Measurements from ENCODE around the gene SMIM28.

SMIM28 gene

DNA sequence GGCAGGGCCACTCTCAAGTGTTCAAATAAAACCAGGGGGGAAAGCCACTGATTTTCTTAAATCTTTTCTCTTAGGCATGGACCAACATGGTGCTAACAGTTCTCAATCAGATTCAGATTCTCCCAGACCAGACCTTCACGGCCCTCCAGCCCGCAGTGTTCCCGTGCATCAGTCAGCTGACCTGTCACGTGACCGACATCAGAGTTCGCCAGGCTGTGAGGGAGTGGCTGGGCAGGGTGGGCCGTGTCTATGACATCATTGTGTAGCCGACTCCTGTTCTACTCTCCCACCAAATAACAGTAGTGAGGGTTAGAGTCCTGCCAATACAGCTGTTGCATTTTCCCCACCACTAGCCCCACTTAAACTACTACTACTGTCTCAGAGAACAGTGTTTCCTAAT lies 41.5 kb upstream of the SMIM28 start:
- no peak for DNase-seq (ENCODE audit: insufficient read length, low spot score)
- no peak for FAIRE-seq
- TF ChIP-seq, protein P1, sequence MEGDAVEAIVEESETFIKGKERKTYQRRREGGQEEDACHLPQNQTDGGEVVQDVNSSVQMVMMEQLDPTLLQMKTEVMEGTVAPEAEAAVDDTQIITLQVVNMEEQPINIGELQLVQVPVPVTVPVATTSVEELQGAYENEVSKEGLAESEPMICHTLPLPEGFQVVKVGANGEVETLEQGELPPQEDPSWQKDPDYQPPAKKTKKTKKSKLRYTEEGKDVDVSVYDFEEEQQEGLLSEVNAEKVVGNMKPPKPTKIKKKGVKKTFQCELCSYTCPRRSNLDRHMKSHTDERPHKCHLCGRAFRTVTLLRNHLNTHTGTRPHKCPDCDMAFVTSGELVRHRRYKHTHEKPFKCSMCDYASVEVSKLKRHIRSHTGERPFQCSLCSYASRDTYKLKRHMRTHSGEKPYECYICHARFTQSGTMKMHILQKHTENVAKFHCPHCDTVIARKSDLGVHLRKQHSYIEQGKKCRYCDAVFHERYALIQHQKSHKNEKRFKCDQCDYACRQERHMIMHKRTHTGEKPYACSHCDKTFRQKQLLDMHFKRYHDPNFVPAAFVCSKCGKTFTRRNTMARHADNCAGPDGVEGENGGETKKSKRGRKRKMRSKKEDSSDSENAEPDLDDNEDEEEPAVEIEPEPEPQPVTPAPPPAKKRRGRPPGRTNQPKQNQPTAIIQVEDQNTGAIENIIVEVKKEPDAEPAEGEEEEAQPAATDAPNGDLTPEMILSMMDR (IDR thresholded peaks at IDR 0.05; ENCODE audit: insufficient read depth, missing control alignments) = no peak

DNA sequence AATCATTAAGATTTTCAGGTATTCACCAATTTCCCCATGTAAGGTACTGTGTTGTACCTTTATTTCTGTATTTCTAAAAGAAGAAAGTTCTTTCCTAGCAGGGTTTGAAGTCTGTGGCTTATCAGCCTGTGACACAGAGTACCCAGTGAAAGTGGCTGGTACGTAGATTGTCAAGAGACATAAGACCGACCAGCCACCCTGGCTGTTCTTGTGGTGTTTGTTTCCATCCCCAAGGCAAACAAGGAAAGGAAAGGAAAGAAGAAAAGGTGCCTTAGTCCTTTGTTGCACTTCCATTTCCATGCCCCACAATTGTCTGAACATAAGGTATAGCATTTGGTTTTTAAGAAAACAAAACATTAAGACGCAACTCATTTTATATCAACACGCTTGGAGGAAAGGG lies 40.6 kb upstream of the SMIM28 start:
- FAIRE-seq (no peak), DNase-seq (ENCODE audit: insufficient read length, low spot score) (no peak)
- TF ChIP-seq, protein P1 (IDR thresholded peaks at IDR 0.05; ENCODE audit: insufficient read depth, missing control alignments) = no peak

DNA sequence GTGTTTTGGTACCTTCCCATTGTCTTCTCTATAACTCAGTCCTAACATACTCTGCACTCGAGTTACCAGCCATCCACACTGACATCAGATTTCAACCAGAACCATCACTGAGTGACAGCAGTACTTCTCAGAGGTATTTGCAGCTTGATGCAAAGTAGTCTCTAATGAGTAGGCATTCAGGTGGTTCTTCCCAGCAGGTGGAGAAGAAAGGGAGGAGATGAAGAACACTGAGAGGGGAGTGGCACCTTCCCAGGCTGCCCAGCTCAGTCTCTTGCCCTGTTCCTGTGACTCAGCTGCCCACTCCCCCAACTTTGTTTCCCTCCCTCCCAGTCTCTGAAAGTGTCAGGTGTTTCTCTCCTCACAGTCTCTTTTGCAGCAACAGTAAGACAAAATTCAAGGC lies 38.7 kb upstream of the SMIM28 start:
- FAIRE-seq (no peak), DNase-seq (ENCODE audit: insufficient read length, low spot score) (no peak)
- TF ChIP-seq, protein P1 (IDR thresholded peaks at IDR 0.05; ENCODE audit: insufficient read depth, missing control alignments) = no peak

DNA sequence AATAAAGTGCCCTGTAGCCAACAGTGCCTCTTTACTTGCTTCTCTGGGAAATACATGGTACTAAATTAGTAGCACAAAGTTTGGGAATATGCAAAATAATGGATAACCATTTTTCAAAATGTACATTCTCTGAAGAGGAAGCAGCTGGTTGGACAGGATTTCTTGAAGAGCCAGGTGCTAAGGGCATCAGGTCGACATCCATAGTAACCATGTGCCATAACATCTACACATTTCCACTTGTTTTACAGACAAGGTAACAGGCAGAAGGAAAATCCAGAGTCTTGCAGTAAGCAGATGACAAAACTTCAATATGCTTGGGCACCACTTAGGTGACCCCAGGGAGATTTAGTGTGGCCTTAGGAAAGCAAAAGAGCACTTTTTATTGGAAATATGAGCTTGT lies 36.5 kb upstream of the SMIM28 start:
- FAIRE-seq = no peak
- DNase-seq (ENCODE audit: insufficient read length, low spot score) = no peak
- TF ChIP-seq, protein P1 (IDR thresholded peaks at IDR 0.05; ENCODE audit: insufficient read depth, missing control alignments) = no peak

DNA sequence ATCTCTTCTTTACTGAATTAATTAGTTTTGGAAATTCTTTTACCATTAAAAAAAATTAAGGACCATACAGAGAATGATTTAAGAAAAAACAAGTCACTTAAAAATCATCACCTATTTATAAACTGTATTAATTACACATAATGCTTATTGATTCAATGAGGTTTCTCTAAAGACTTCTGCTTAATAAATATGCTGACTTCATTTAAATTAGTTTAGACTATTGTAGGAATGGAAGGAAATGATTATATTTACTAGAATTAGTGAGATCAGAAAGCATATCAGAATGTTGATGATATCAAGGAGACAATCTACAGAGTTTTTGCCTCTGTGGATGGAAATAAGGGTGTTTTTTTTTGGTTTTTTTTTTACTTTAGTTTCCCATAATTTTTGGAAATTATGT lies 34.6 kb upstream of the SMIM28 start:
- DNase-seq (ENCODE audit: insufficient read length, low spot score) = no peak
- no peak for FAIRE-seq
- TF ChIP-seq, protein P1 (IDR thresholded peaks at IDR 0.05; ENCODE audit: insufficient read depth, missing control alignments) = no peak

DNA sequence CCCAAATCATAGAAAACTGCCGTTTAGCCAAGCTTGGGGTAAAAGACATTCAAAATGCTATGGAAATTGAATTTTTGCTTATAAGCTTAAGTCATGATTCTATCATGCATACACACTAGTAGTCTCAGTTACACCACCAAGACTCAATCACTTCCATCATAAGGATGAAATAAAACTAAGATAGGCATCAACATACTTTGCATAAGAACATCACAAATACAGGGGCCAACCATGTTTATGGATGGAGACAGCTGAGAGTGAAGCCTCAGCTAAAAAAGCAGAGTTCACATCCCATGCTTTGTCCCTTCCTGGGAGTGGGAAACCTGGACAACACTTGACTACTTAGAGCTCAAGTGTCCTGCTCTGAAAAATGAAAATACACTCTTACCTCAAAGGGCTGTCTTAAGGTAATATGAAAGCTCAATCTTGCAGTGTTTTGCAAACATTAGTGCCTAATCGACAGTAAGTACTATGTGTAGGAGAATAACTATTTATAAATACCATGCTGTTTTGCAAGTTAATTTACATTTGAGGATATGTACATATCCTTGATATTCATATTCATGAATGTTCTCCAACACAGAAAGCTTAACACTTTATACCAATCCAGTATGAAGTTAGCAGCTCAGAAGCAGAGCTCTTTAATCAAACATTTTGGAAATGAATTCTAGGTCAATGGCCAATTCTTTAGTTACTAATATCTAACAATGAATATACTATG lies 32.0 kb upstream of the SMIM28 start:
- FAIRE-seq = no peak
- TF ChIP-seq, protein P1 (IDR thresholded peaks at IDR 0.05; ENCODE audit: insufficient read depth, missing control alignments) = no peak
- DNase-seq (ENCODE audit: insufficient read length, low spot score) = no peak

DNA sequence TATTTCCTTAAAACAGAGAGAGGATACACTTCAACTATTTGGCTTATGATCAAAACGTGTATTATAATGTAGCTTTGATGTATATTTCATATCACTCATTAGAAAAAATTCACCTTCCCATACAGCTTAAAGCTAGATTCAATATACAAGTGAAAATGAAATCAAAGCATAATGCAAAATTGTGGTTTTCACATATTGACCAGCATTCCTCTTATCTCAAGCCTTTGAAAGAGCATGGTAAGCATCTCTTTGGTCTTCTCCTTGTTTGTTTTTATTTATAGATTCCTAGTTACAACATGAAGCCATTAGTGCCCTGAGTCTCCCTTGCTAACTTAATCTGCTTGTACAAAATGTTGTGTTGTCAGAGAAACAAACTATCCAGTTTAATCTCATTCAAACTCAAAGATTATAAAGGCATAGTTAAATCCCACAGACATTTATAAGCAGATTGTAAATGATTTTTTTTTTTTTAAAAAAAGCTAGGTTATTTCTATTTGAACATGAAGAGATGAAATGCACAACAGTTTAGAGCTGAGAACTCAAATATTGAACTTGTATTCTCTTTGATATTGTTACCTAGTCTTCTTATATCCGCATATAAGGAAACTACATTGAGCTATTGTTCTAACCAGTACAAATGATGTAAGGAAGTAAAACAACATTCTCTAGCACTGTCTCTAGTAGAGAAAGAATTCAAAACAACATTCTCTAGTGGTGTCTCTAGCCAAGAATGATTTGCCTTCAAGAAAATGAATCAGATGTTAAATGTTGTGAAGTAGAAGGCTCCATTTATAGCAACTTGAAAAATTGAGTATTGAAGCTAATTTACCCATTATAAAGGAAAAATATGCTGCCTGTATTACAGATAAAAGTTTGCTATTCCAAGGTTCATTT lies 31.2 kb upstream of the SMIM28 start:
- no peak for DNase-seq (ENCODE audit: insufficient read length, low spot score)
- TF ChIP-seq, protein P1 (IDR thresholded peaks at IDR 0.05; ENCODE audit: insufficient read depth, missing control alignments) = no peak
- FAIRE-seq = no peak
